GM12874 (cell line): ENCODE results near the gene ZFAND3.

Experiments
- TF ChIP-seq, protein P1 (sequence below): IDR thresholded peaks from 2 replicates; pipeline ENCODE4 v1.5.1; 2011; ENCODE audit warnings: low read depth, mild to moderate bottlenecking, control low read depth, low read length, moderate library complexity; ENCODE audit not compliant: insufficient read depth

The ZFAND3 gene

DNA sequence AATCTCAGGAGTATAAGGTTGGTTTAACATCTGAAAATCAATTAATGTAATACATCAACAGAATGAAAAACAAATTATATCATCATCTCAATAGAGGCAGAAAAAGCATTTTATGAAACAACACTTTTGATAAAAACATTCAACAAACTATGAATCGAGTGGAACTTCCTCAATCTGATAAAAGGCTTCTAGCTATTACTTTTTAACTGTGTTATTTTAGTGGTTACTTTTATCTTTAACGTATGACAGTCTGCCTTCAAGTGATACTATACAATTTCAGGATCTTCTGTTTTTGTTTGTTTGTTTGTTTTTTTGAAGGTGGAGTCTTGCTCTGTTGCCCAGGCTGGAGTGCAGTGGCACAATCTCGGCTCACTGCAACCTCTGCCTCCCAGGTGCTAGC, 73.7 kb downstream of the ZFAND3 start:
- TF ChIP-seq, protein P1, sequence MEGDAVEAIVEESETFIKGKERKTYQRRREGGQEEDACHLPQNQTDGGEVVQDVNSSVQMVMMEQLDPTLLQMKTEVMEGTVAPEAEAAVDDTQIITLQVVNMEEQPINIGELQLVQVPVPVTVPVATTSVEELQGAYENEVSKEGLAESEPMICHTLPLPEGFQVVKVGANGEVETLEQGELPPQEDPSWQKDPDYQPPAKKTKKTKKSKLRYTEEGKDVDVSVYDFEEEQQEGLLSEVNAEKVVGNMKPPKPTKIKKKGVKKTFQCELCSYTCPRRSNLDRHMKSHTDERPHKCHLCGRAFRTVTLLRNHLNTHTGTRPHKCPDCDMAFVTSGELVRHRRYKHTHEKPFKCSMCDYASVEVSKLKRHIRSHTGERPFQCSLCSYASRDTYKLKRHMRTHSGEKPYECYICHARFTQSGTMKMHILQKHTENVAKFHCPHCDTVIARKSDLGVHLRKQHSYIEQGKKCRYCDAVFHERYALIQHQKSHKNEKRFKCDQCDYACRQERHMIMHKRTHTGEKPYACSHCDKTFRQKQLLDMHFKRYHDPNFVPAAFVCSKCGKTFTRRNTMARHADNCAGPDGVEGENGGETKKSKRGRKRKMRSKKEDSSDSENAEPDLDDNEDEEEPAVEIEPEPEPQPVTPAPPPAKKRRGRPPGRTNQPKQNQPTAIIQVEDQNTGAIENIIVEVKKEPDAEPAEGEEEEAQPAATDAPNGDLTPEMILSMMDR: no peak

DNA sequence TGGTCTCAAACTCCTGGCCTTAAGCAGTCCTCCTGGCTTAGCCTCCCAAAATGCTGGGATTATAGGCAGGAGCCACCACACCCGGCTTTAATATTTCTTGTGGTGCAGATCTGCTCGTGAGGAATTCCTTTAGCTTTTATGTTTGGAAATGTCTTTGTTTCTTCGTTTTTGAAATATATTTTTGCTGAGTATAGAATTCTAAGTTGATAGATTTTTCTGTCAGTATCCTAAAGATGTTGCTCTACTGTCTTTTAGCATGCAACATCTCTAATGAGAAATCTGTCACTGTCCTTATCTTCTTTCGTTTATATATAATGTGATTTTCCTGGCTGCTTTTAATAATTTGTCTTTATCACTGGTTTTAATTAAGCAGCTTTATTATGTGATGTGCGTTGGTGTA, 75.1 kb downstream of the ZFAND3 start:
- TF ChIP-seq, protein P1: no peak

DNA sequence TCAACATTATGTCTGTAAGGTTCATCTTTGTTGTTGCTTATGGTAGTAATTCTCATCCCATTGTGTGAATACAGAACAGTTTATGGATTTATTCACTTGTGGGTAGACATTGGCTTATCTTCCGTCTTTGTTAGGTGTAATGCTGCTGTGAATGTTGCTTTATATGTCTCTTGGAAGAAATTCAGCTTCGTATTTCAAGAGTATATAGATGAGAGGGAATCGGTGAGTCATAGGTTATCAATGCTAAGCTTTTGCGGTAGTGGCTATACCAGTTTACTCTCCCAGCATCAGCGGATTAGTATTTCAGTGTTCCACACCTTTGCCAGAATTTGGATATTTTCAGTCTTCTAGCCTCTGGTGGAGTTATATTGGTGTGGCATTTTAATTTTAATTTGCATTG, 77.8 kb downstream of the ZFAND3 start:
- TF ChIP-seq, protein P1: no peak

DNA sequence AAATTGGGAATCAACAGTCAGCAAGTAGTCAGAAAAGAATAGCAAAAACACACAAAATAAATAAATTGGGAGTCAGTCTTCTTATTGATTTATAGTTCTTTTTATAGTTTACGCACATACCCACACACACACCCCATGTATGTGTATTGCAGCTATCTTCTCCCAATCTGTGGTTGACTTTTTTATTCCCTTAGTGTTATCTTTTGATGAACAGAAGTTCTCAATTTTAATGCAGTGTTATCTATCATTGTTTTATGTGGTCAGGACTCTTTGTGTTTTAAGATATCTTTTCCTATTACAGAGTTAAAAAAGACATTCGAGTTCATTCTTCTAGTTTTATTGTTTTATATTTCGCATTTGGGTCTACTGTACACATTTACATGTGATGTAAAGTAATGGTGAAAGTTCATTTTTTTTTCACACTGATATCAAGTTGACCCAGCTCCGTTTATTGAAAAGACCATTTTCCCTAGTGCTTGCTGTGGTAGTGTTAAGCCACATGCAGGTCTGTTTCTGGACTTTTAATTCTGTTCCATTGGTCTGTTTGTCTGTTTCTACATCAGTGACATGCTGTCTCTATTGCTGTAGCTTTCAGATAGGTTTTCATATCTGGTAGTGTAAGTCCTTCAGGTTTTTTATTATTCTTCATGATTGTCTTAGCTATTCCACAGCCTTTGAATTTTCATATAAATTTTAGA, 78.4 kb downstream of the ZFAND3 start:
- TF ChIP-seq, protein P1: no peak

DNA sequence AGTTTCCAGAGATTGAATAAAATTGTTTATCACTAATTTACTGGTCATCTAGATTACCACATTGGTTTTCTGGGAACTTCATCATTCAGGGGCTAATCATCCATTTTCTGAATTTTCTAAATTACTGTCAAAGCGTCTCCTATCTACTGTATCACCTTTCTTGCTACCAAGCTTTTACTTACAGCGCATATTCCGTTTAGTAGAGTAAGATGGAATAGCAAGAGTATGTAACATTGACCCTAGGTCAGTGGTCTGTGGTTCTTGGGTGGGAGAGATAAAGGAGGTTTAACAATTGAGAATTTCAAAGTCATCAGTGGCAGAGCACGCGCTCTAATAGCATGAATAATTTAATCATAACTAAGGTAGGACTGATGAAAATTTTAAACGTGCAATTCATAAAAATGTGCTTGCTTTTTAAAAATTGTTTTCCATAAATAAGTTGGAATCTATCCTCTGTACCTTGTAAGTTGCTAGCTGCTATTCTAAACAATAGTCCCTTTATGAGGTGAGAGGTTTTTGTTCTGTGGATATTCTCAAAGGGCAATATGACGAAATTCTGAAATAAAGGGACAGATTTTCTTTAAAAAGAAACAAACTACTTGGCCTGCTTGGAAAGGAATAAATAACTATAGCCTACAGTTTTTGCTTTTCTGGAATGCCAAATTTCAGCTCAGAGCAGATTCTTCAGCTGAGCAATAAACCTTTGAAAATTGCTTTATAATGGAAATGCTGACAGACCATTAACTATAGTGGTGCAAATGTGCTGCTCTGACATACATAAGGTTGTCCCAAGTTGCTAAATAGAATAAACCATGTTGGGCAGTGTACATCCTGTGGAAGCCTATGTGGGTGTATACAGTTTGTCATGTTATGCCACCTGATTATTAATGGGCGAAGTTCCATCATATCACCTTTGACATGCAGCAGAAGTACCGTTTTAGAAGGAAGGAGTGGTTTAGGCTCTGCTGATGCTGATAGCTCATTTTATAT, 84.1 kb downstream of the ZFAND3 start:
- TF ChIP-seq, protein P1: no peak

DNA sequence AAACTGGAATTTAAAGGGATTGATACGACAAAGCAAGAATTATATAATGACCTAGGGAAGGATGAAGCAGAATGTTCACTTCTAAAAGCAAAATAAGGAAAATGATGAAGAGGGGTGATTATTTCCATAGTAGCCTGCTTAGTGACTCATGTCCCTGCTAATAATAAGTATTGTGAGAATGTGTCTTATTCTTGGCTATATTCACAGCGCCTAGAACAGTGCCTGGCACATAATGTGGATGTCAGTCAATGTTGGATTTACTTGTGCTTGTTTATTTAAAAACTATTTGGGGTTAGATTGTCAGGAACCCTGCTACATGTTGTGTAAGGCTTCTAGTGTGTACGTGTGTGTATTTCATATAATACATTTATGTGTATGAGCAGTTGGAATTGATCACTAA, 85.1 kb downstream of the ZFAND3 start:
- TF ChIP-seq, protein P1: no peak

DNA sequence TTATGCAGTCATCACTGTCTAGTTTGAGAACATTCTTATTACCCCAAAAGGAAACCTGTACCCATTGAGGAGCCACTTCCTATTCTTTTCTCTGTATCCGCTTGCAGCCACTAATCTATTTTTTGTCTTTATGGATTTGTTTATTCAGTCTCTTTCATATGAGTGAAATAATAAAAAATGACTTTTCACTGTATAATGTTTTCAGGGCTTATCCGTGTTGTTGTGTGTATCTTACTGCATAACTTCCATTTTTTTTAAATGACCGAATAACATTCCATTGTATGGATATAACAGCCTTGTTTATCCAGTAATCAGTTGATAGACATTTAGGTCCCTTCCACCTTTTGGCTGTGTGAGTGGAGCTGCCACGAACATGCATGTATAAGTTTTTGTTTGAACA, 86.6 kb downstream of the ZFAND3 start:
- TF ChIP-seq, protein P1: no peak
